Endothelial cell of umbilical vein (primary cell): ENCODE results near the gene HUNK. TPM values are rescaled to one million over a fixed set of nuclear protein-coding genes. Genes with fewer than 3 reads are reported as not detected.

Experiments used
- BruUV-seq: library from RNA; stranded (reverse); fragments of 400-500 nt; replicated peaks from 2 replicates; lab custom pipeline; 2021; lab: Mats Ljungman, UMichigan
- CTCF ChIA-PET: fragments of 300-600, 350-600 bp; sonication (Branson Sonifier 250); formaldehyde crosslinking; loops from one replicate; lab custom pipeline; 2021; ENCODE audit warnings: antibody characterized with exemption, inconsistent platforms; lab: Charles Lee
- POLR2A ChIA-PET: fragments of 300-600, 350-600 bp; sonication (Branson Sonifier 250); formaldehyde crosslinking; loops from one replicate; lab custom pipeline; 2021; ENCODE audit warnings: antibody characterized with exemption, inconsistent platforms; lab: Charles Lee
- DNase-seq: peaks from one replicate; pipeline ENCODE4 v3.0.0-alpha.2; 2011; ENCODE audit warnings: low read depth, low spot score
- FAIRE-seq: peaks from 2 replicates; lab custom pipeline; 2011; peaks lifted over from hg19 to GRCh38; lab: Jason Lieb, UNC
- H2AFZ ChIP-seq: 2 replicates; pipeline ENCODE4 v1.6.0; 2012; ENCODE audit warnings: low read depth, low read length, control low read depth, inconsistent platforms
- H3K27ac ChIP-seq: 2 replicates; pipeline ENCODE4 v1.5.1; 2011; ENCODE audit warnings: low read depth, mild to moderate bottlenecking, control low read depth, low read length, moderate library complexity; ENCODE audit not compliant: insufficient read depth
- H3K27me3 ChIP-seq, 2 experiments: 2 replicates each; pipeline versions ENCODE4 v1.6.0 to v1.6.1; 2011; ENCODE audit warnings: low read length in 2 of 2, mixed read lengths in 1 of 2; ENCODE audit not compliant: control insufficient read depth in 2 of 2, insufficient read depth in 2 of 2
- H3K36me3 ChIP-seq, 2 experiments: 2 replicates in 1 of 2; 3 replicates in 1 of 2; pipeline ENCODE4 v1.5.1; 2011; ENCODE audit warnings: low read length in 2 of 2, mild to moderate bottlenecking in 1 of 2, moderate library complexity in 1 of 2; ENCODE audit not compliant: control insufficient read depth in 2 of 2, insufficient read depth in 2 of 2; ENCODE audit errors: extremely low read depth in 1 of 2
- H3K4me1 ChIP-seq: 3 replicates; pipeline ENCODE4 v1.5.1; 2011; ENCODE audit warnings: mild to moderate bottlenecking, low read length; ENCODE audit not compliant: control insufficient read depth, insufficient read depth; ENCODE audit errors: extremely low read depth
- H3K4me2 ChIP-seq: 2 replicates; pipeline ENCODE4 v1.6.1; 2011; ENCODE audit warnings: low read length, control low read depth, mixed read lengths; ENCODE audit not compliant: insufficient read depth
- H3K4me3 ChIP-seq, 3 experiments: fragments of 200-600 bp in 1 of 3; sonication (generic), shearing (Covaris generic) in 1 of 3; replicated peaks in 1 of 3; 2 replicates each; pipeline ENCODE4 v1.5.1; 2011 to 2016; ENCODE audit warnings: control low read depth in 3 of 3, low read length in 3 of 3, mild to moderate bottlenecking in 2 of 3, inconsistent platforms in 1 of 3, low read depth in 1 of 3, moderate library complexity in 1 of 3; ENCODE audit not compliant: insufficient read depth in 1 of 3
- H3K79me2 ChIP-seq: 2 replicates; pipeline ENCODE4 v1.6.0; 2012; ENCODE audit warnings: low read length, inconsistent platforms; ENCODE audit not compliant: control insufficient read depth, insufficient read depth
- H3K9ac ChIP-seq: replicated peaks from 2 replicates; pipeline ENCODE3; 2011; ENCODE audit warnings: low read length, control low read depth; ENCODE audit not compliant: insufficient read depth; ENCODE audit errors: extremely low read depth
- H3K9me1 ChIP-seq: replicated peaks from 3 replicates; pipeline ENCODE4 v1.6.0; 2011; ENCODE audit warnings: mild to moderate bottlenecking, low read length; ENCODE audit not compliant: control insufficient read depth, insufficient read depth; ENCODE audit errors: extremely low read depth
- H3K9me3 ChIP-seq: replicated peaks from 2 replicates; pipeline ENCODE4 v1.5.1; 2012; ENCODE audit warnings: low read length, inconsistent platforms; ENCODE audit not compliant: control insufficient read depth, insufficient read depth
- H4K20me1 ChIP-seq: replicated peaks from 2 replicates; pipeline ENCODE3; 2011; ENCODE audit warnings: mild to moderate bottlenecking, low read length; ENCODE audit not compliant: control insufficient read depth, insufficient read depth; ENCODE audit errors: extremely low read depth
- EZH2 ChIP-seq: IDR thresholded peaks from 2 replicates; pipeline ENCODE4 v1.6.1; 2012; ENCODE audit warnings: borderline replicate concordance, low read depth, mild to moderate bottlenecking, moderate library complexity, low read length, inconsistent platforms; ENCODE audit not compliant: severe bottlenecking
- FOS ChIP-seq: IDR thresholded peaks from 2 replicates; pipeline ENCODE4 v1.6.1; 2011; ENCODE audit warnings: mild to moderate bottlenecking, low read length, moderate library complexity, borderline replicate concordance; ENCODE audit not compliant: insufficient read depth
- MYC ChIP-seq: IDR thresholded peaks from one replicate; pipeline ENCODE4 v1.6.1; 2011; ENCODE audit warnings: mild to moderate bottlenecking, low read depth, low read length
- POLR2AphosphoS5 ChIP-seq: IDR thresholded peaks from 2 replicates; pipeline ENCODE4 v1.6.1; 2012; ENCODE audit warnings: low read depth, mild to moderate bottlenecking, control low read depth, low read length, moderate library complexity; ENCODE audit not compliant: insufficient read depth
- dilution Hi-C: fragments of 300-500 bp; cut with MboI; formaldehyde crosslinking; loops from one replicate; pipeline ENCODE4 v1.15.0; 2019; ENCODE audit warnings: low sequenced_read_pairs; ENCODE audit not compliant: extremely low pct_ligation_motif_present
- intact Hi-C: fragments of 100-400 bp; cut with micrococcal nuclease; formaldehyde crosslinking; loops from one replicate; pipeline ENCODE4 v1.10.0; 2022
- polyA plus RNA-seq, 4 experiments: library from polyadenylated mRNA; depleted of rRNA in 3 of 4; stranded (reverse) in 3 of 4; unstranded in 1 of 4; fragments of >200 nt; gene quantifications; 2 replicates each; pipeline versions ENCODE4 v1.2.1 to v1.2.3, GENCODE V29; 2011 to 2012; ENCODE audit warnings: missing spikeins in 1 of 4
- total RNA-seq: library from RNA; stranded (reverse); gene quantifications from 2 replicates; pipeline ENCODE4 v1.2.3, GENCODE V29; 2021
- TF ChIP-seq, protein P1 (sequence below), 2 donors: IDR thresholded peaks; 1 replicate in 1 of 2; 2 replicates in 1 of 2; pipeline ENCODE4 v1.5.1; 2011; ENCODE audit warnings: low read length in 2 of 2, mild to moderate bottlenecking in 2 of 2, moderate library complexity in 2 of 2, control low read depth in 1 of 2, inconsistent platforms in 1 of 2, low read depth in 1 of 2; ENCODE audit not compliant: insufficient read depth in 1 of 2; ENCODE audit errors: extremely low read depth in 1 of 2
- TF ChIP-seq, protein P2 (sequence below): IDR thresholded peaks from 2 replicates; pipeline ENCODE4 v1.6.1; 2011; ENCODE audit not compliant: insufficient read depth, insufficient read length

HUNK gene
- total and polyA plus RNA-seq, 2 donors (not counting 3 experiments of a cell fraction or from before 2014, with no cell fraction given) = not detected

DNA sequence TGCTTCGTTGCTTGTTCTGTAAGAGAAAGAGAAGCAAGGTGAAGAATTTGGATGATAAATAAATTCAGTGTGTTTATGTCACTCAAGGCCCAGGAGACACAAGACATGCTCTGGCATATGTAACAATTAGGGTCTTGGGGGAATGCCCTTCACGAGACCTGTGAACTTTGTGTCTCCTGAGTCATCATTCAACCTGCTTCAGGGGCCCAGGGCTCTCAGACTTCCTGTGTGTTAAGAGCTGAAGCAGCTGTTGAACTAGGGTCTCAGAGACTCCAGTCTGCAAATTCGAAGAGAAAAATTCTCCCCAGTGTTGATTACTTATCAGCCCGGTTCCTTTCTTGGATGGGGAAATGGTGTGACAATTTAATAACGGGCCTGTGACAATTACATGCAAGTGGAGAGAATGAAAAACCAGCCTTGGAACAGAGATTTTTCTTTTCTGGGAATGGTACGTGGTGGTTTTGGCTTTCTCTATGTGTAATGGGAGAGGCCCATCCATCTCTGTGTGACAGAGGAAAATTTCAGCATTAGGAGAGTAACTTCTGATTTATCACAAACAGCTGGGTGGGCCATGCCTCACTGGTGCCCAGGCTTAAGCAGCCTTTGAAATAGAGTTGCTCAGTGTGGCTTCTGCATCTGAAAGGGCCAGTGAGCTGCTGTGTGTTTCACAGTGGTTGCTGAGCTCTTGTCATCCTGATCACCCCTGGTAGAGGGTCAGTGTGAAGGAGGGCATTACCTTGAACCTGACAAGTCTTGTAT is 22.4 kb downstream of the HUNK start:
- dilution Hi-C loops (no loop called here), intact Hi-C loops (no loop called here)
- DNase-seq (no peak), FAIRE-seq (no peak)
- Histone ChIP-seq H2AFZ (no peak overlapping the region), H3K36me3 (no peaks in the 10 kb centered on the region), H3K79me2 (no peaks in the 10 kb centered on the region), H3K9me3 (no peaks in the 10 kb centered on the region), H3K4me3 (no peak overlapping the region), H4K20me1 (no peaks in the 10 kb centered on the region), H3K27me3 (no peaks in the 10 kb centered on the region), H3K4me2 (no peak overlapping the region), H3K9ac (no peak overlapping the region), H3K9me1 (no peaks in the 10 kb centered on the region), H3K27ac (no peak overlapping the region), H3K4me1 (no peaks in the 10 kb centered on the region)
- BruUV-seq = no TSS peak
- ChIA-PET CTCF (no interaction called here), POLR2A (no interaction called here)
- no peak for TF ChIP-seq EZH2
- no peak for TF ChIP-seq MYC
- TF ChIP-seq POLR2AphosphoS5 = no peak
- no peak for TF ChIP-seq FOS
- TF ChIP-seq, protein P1, sequence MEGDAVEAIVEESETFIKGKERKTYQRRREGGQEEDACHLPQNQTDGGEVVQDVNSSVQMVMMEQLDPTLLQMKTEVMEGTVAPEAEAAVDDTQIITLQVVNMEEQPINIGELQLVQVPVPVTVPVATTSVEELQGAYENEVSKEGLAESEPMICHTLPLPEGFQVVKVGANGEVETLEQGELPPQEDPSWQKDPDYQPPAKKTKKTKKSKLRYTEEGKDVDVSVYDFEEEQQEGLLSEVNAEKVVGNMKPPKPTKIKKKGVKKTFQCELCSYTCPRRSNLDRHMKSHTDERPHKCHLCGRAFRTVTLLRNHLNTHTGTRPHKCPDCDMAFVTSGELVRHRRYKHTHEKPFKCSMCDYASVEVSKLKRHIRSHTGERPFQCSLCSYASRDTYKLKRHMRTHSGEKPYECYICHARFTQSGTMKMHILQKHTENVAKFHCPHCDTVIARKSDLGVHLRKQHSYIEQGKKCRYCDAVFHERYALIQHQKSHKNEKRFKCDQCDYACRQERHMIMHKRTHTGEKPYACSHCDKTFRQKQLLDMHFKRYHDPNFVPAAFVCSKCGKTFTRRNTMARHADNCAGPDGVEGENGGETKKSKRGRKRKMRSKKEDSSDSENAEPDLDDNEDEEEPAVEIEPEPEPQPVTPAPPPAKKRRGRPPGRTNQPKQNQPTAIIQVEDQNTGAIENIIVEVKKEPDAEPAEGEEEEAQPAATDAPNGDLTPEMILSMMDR (IDR thresholded peaks at IDR 0.05; ENCODE audit: extremely low read depth in 1 of 2, insufficient read depth in 1 of 2, low read depth in 1 of 2, low read length in 2 of 2) = no peak
- TF ChIP-seq, protein P2, sequence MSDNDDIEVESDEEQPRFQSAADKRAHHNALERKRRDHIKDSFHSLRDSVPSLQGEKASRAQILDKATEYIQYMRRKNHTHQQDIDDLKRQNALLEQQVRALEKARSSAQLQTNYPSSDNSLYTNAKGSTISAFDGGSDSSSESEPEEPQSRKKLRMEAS = no peak
